HCT116 (cell line): Measurements from ENCODE around the gene TPSD1. TPM values are rescaled to one million over a fixed set of nuclear protein-coding genes. Genes with fewer than 3 reads are reported as not detected.

ENCODE experiments used
- ATAC-seq: fragments of 200-7000 bp; cut with Tn5 transposase; 2 replicates; pipeline ENCODE4 v1.9.1; 2020; ENCODE audit warnings: mild to moderate bottlenecking, moderate library complexity
- BruUV-seq: library from RNA; stranded (reverse); fragments of 400-500 nt; replicated peaks from 2 replicates; lab custom pipeline; 2021; lab: Mats Ljungman, UMichigan
- CTCF ChIA-PET: fragments of 300-600 bp; sonication (Branson Sonifier 250); formaldehyde crosslinking; loops from one replicate; lab custom pipeline; 2021; ENCODE audit warnings: antibody characterized with exemption; lab: Charles Lee
- POLR2A ChIA-PET: fragments of 300-600, 350-600 bp; sonication (Branson Sonifier 250); formaldehyde crosslinking; loops from one replicate; lab custom pipeline; 2021; ENCODE audit warnings: antibody characterized with exemption; lab: Charles Lee
- RAD21 ChIA-PET, 2 experiments: fragments of 300-600 bp; sonication (Branson Sonifier 250); formaldehyde crosslinking; loops; one replicate each; lab custom pipeline; 2023; ENCODE audit warnings: low total read pairs in 2 of 2; ENCODE audit not compliant: uncharacterized antibody in 2 of 2, unreplicated experiment in 2 of 2, low non-redundant PET in 1 of 2; lab: Charles Lee
- DNase-seq: peaks from one replicate; pipeline ENCODE4 v3.0.0-alpha.2; 2010; ENCODE audit warnings: low read depth, low spot score
- H2AFZ ChIP-seq: fragments of 200-600 bp; shearing (Covaris generic), sonication (generic); 2 replicates; pipeline ENCODE4 v1.6.1; 2017; ENCODE audit warnings: low read depth, mixed run types, mixed read lengths, antibody characterized with exemption, low read length; ENCODE audit not compliant: poor library complexity, severe bottlenecking
- H3K27ac ChIP-seq: 2 replicates; pipeline ENCODE4 v1.5.1; 2012; ENCODE audit warnings: low read depth, low read length
- H3K27me3 ChIP-seq: fragments of 200-600 bp; sonication (generic); 2 replicates; pipeline ENCODE4 v1.6.1; 2016; ENCODE audit warnings: mixed run types, low read length, mixed read lengths; ENCODE audit not compliant: insufficient read depth
- H3K36me3 ChIP-seq, 2 experiments: fragments of 200-500 bp in 1 of 2; fragments of 200-600 bp in 1 of 2; sonication (Bioruptor generic) in 1 of 2; sonication (generic) in 1 of 2; 2 replicates each; pipeline versions ENCODE4 v1.5.1 to v1.6.1; 2014 to 2016; ENCODE audit warnings: low read length in 2 of 2, inconsistent platforms in 1 of 2, mixed read lengths in 1 of 2, mixed run types in 1 of 2; ENCODE audit not compliant: insufficient read depth in 2 of 2, control insufficient read depth in 1 of 2
- H3K4me1 ChIP-seq, 2 experiments: fragments of 200-600 bp in 1 of 2; sonication (generic) in 1 of 2; 2 replicates each; pipeline versions ENCODE4 v1.5.1 to v1.6.1; 2012 to 2017; ENCODE audit warnings: low read length in 2 of 2, inconsistent platforms in 1 of 2, mild to moderate bottlenecking in 1 of 2, mixed read lengths in 1 of 2, mixed run types in 1 of 2, moderate library complexity in 1 of 2; ENCODE audit not compliant: insufficient read depth in 2 of 2, control insufficient read depth in 1 of 2
- H3K4me2 ChIP-seq: fragments of 200-600 bp; sonication (generic); 2 replicates; pipeline ENCODE4 v1.6.1; 2017; ENCODE audit warnings: mixed run types, low read length, mixed read lengths
- H3K4me3 ChIP-seq, 2 experiments: fragments of 200-600 bp in 1 of 2; sonication (generic) in 1 of 2; replicated peaks in 1 of 2; 2 replicates each; pipeline ENCODE4 v1.5.1; 2011 to 2016; ENCODE audit warnings: low read length in 2 of 2, control low read depth in 1 of 2, low read depth in 1 of 2, mild to moderate bottlenecking in 1 of 2, mixed read lengths in 1 of 2, mixed run types in 1 of 2
- H3K79me2 ChIP-seq: fragments of 200-600 bp; sonication (generic); 2 replicates; pipeline ENCODE4 v1.6.1; 2017; ENCODE audit warnings: mild to moderate bottlenecking, mixed run types, low read length, moderate library complexity, mixed read lengths; ENCODE audit not compliant: insufficient read depth
- H3K9ac ChIP-seq: fragments of 200-600 bp; sonication (generic); 2 replicates; pipeline ENCODE4 v1.6.1; 2016; ENCODE audit warnings: low read length, mixed read lengths
- H3K9me2 ChIP-seq: fragments of 200-600 bp; sonication (generic), shearing (Covaris generic); 2 replicates; pipeline ENCODE4 v1.6.1; 2017; ENCODE audit warnings: mixed run types, mild to moderate bottlenecking, moderate library complexity; ENCODE audit not compliant: insufficient read depth
- H3K9me3 ChIP-seq, 2 experiments: fragments of 200-500 bp in 1 of 2; fragments of 200-600 bp in 1 of 2; sonication (Bioruptor generic) in 1 of 2; sonication (generic) in 1 of 2; 2 replicates each; pipeline ENCODE4 v1.6.1; 2014 to 2017; ENCODE audit warnings: low read length in 2 of 2, mixed read lengths in 2 of 2, inconsistent platforms in 1 of 2, low read depth in 1 of 2, mild to moderate bottlenecking in 1 of 2, mixed run types in 1 of 2, moderate library complexity in 1 of 2; ENCODE audit not compliant: control insufficient read depth in 1 of 2, insufficient read depth in 1 of 2
- H4K20me1 ChIP-seq: fragments of 200-600 bp; sonication (generic), shearing (Covaris generic); 2 replicates; pipeline ENCODE4 v1.6.1; 2017; ENCODE audit warnings: mixed run types, mild to moderate bottlenecking, moderate library complexity; ENCODE audit not compliant: insufficient read depth
- CEBPB ChIP-seq: IDR thresholded peaks from 2 replicates; pipeline ENCODE4 v1.6.1; 2012; ENCODE audit warnings: low read depth
- POLR2A ChIP-seq: IDR thresholded peaks from 2 replicates; pipeline ENCODE4 v1.7.0; 2011; ENCODE audit warnings: borderline replicate concordance; ENCODE audit not compliant: insufficient read depth, insufficient read length; ENCODE audit errors: extremely low read depth
- SRF ChIP-seq: IDR thresholded peaks from 2 replicates; pipeline ENCODE4 v1.6.1; 2012; ENCODE audit warnings: low read depth
- ZBTB33 ChIP-seq: IDR thresholded peaks from 2 replicates; pipeline ENCODE4 v1.6.1; 2011; ENCODE audit warnings: mild to moderate bottlenecking, low read length, moderate library complexity; ENCODE audit not compliant: insufficient replicate concordance; ENCODE audit errors: extremely low read depth
- intact Hi-C: fragments of 100-400 bp; cut with micrococcal nuclease; formaldehyde crosslinking; loops from 2 replicates; pipeline ENCODE4 v1.10.0; 2022
- total RNA-seq: library from RNA; stranded (reverse); gene quantifications from one replicate; pipeline ENCODE4 v1.2.1, GENCODE V29; 2021; ENCODE audit not compliant: unreplicated experiment
- TF ChIP-seq, protein P1 (sequence below), 3 experiments: fragments of 200-600 bp in 1 of 3; sonication (generic) in 1 of 3; IDR thresholded peaks in 2 of 3; conservative IDR thresholded peaks in 1 of 3; 2 replicates each; pipeline ENCODE4 v1.5.1; 2012 to 2017; ENCODE audit warnings: low read depth in 2 of 3, low read length in 2 of 3, antibody characterized with exemption in 1 of 3, borderline replicate concordance in 1 of 3, control low read depth in 1 of 3, mild to moderate bottlenecking in 1 of 3, mixed read lengths in 1 of 3, mixed run types in 1 of 3, moderate library complexity in 1 of 3; ENCODE audit not compliant: insufficient read depth in 1 of 3

The TPSD1 gene
- total RNA-seq, 1 experiment from 2014 or later: not detected

DNA sequence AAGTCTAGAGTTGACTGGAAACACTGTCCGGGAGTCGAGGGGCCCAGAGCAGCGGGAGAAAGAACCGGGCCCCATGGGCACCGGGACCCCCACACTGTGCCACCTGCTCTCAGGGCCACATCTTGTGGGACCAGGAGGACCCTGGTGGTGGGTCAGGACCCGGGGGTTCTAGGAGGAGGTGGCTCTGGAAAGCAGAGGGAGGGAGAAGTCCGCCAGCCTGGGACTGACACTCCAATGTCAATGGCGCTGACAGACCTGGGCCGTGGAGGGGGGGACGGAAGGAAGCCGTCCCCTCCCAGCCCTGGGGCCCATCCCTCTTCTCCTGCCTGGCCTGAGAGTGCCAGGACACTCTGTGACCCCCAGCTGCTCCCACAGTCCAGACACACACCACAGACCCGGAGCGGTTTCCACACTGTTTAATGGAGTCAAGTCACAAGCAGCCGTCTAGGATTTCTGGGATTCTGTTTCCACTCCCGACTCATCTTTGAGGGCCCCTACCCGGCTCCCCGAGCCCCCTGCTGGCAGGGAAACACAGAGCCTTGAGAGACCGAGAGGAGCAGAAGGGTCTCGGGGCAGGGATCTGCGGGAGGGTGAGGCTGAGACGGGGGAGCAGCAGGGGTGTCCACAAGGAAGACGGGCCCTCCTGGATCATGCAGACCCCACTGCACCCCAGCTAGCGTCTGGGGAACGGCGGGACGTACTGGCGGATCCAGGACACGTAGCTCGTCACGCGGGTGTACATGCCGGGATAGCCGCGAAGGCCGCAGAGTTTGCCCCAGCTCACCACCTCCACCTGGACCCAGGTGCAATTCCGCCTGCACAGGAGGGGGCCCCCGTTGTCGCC lies 30.0 kb downstream of the TPSD1 start:
- Histone ChIP-seq H3K9ac (no peak overlapping the region), H3K36me3 (no peaks in the 10 kb centered on the region), H3K79me2 (no peaks in the 10 kb centered on the region), H3K27me3 (no peaks in the 10 kb centered on the region), H3K9me2 (no peaks in the 10 kb centered on the region), H3K4me2 (no peak overlapping the region), H3K27ac (no peak overlapping the region), H3K9me3 (no peaks in the 10 kb centered on the region), H2AFZ (no peak overlapping the region), H3K4me1 (peaks cover 0 to 15% of the 10 kb centered on the region in 2 experiments; a peak in 2 of 4 replicates), H3K4me3 (no peak overlapping the region), H4K20me1 (no peaks in the 10 kb centered on the region)
- DNase-seq (no peak), ATAC-seq (peak; percentile 15; the same call in 1 of the 2 replicates)
- BruUV-seq: no TSS peak
- ChIA-PET POLR2A (no interaction called here), CTCF (no interaction called here), RAD21 (no interaction called here)
- TF ChIP-seq POLR2A (no peak), SRF (no peak), CEBPB (no peak), ZBTB33 (no peak)
- TF ChIP-seq, protein P1, sequence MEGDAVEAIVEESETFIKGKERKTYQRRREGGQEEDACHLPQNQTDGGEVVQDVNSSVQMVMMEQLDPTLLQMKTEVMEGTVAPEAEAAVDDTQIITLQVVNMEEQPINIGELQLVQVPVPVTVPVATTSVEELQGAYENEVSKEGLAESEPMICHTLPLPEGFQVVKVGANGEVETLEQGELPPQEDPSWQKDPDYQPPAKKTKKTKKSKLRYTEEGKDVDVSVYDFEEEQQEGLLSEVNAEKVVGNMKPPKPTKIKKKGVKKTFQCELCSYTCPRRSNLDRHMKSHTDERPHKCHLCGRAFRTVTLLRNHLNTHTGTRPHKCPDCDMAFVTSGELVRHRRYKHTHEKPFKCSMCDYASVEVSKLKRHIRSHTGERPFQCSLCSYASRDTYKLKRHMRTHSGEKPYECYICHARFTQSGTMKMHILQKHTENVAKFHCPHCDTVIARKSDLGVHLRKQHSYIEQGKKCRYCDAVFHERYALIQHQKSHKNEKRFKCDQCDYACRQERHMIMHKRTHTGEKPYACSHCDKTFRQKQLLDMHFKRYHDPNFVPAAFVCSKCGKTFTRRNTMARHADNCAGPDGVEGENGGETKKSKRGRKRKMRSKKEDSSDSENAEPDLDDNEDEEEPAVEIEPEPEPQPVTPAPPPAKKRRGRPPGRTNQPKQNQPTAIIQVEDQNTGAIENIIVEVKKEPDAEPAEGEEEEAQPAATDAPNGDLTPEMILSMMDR (IDR thresholded peaks at IDR 0.05 in 2 of 3, conservative IDR thresholded peaks at IDR 0.05 in 1 of 3; ENCODE audit: borderline replicate concordance in 1 of 3, insufficient read depth in 1 of 3, low read depth in 2 of 3, low read length in 2 of 3): 0 out of 6 replicates have a peak, but pooled peaks of 2 of the 3 experiments have one; percentile 8 to 13
- intact Hi-C loops: no loop called here
